ENCODE results near the gene ASIP.
A peak's percentile ranks its signal among the peaks of the same experiment; 100 is the strongest.
"Not testable (repeated sequence)": the region's sequence is repeated elsewhere in the genome, so short reads cannot be mapped to it uniquely, and the experiment has no call there.

The ASIP gene

GRCh38 chr20:34240693-34241615 lies at the start of gene ASIP:
Gene ASIP (plus strand): TSS chr20:34241423. CDS start chr20:34260375, 18,952 bp downstream.
- no peak for DNase-seq

- DNase-seq: no peak
These were observed 48.2 kb upstream of the ASIP start for GRCh38 chr20:34193051-34193450.

GRCh38 chr20:34199183-34199582 lies 42.0 kb upstream of the ASIP start:
- no peak for DNase-seq

- DNase-seq: no peak
These were observed 41.2 kb upstream of the ASIP start for GRCh38 chr20:34200023-34200422.

GRCh38 chr20:34201531-34201930 lies 39.7 kb upstream of the ASIP start:
- no peak for DNase-seq

- DNase-seq: not testable (repeated sequence)
These were observed 35.9 kb upstream of the ASIP start for GRCh38 chr20:34205172-34205880.

- DNase-seq: no peak
These were observed 32.1 kb upstream of the ASIP start for GRCh38 chr20:34209111-34209510.

GRCh38 chr20:34210271-34210670 lies 31.0 kb upstream of the ASIP start:
- no peak for DNase-seq

- DNase-seq: no peak
These were observed 29.6 kb upstream of the ASIP start for GRCh38 chr20:34211591-34211990.

GRCh38 chr20:34213213-34213612 lies 28.0 kb upstream of the ASIP start:
- DNase-seq: no peak

GRCh38 chr20:34215711-34216381 lies 25.4 kb upstream of the ASIP start:
- DNase-seq: peak; percentile 95

- DNase-seq: no peak
These were observed 24.9 kb upstream of the ASIP start for GRCh38 chr20:34216382-34216742.

- no peak for DNase-seq
These were observed 20.7 kb upstream of the ASIP start for GRCh38 chr20:34220561-34220960.

GRCh38 chr20:34222208-34222607 lies 19.0 kb upstream of the ASIP start:
- no peak for DNase-seq

GRCh38 chr20:34224251-34224650 lies 17.0 kb upstream of the ASIP start:
- not testable (repeated sequence) for DNase-seq

GRCh38 chr20:34231634-34232033 lies 9.6 kb upstream of the ASIP start:
- no peak for DNase-seq

- DNase-seq: no peak
These were observed 8.6 kb upstream of the ASIP start for GRCh38 chr20:34232494-34233087.

- no peak for DNase-seq
These were observed 7.5 kb upstream of the ASIP start for GRCh38 chr20:34233687-34234086.

GRCh38 chr20:34235875-34236274 lies 5.3 kb upstream of the ASIP start:
- no peak for DNase-seq

GRCh38 chr20:34237942-34238341 lies 3.3 kb upstream of the ASIP start:
- no peak for DNase-seq

- no peak for DNase-seq
These were observed 1.1 kb upstream of the ASIP start for GRCh38 chr20:34240121-34240520.

GRCh38 chr20:34242015-34242414 lies 792 bp downstream of the ASIP start:
- DNase-seq: not testable (repeated sequence)

- no peak for DNase-seq
These were observed 1.7 kb downstream of the ASIP start for GRCh38 chr20:34242879-34243278.

All from NCI-H1105 (cell line).